Measurements from ENCODE around the gene EDDM3A.

DNA sequence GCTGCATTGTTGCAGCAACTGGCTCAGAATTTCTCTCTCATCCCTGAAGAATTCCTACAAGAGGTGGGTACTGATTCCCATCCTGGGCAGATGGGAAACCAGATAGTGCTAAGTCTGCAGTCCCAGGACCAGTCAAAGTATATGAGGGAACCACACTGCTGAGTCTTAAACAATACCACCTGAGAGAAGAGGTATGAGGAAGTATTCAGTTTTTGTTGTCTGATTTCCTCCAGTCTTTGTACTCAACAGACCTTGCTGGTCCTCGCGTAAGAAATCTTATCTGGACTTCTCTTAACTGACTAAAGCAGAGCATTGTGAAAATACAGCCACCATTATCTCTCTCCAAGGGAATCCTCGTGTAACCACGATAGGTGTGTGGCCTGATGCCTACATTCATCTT lies 3.6 kb upstream of the EDDM3A start:
- TF ChIP-seq, protein P1, sequence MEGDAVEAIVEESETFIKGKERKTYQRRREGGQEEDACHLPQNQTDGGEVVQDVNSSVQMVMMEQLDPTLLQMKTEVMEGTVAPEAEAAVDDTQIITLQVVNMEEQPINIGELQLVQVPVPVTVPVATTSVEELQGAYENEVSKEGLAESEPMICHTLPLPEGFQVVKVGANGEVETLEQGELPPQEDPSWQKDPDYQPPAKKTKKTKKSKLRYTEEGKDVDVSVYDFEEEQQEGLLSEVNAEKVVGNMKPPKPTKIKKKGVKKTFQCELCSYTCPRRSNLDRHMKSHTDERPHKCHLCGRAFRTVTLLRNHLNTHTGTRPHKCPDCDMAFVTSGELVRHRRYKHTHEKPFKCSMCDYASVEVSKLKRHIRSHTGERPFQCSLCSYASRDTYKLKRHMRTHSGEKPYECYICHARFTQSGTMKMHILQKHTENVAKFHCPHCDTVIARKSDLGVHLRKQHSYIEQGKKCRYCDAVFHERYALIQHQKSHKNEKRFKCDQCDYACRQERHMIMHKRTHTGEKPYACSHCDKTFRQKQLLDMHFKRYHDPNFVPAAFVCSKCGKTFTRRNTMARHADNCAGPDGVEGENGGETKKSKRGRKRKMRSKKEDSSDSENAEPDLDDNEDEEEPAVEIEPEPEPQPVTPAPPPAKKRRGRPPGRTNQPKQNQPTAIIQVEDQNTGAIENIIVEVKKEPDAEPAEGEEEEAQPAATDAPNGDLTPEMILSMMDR (tag by site-specific recombination; IDR thresholded peaks at IDR 0.05): no peak
- TF ChIP-seq YY1 (tag by site-specific recombination; IDR thresholded peaks at IDR 0.05): no peak
- TF ChIP-seq ZNF423 (tag by site-specific recombination; IDR thresholded peaks at IDR 0.05): no peak
- no peak for TF ChIP-seq ZNF585B (tag by site-specific recombination; IDR thresholded peaks at IDR 0.05)
- TF ChIP-seq, protein P2, sequence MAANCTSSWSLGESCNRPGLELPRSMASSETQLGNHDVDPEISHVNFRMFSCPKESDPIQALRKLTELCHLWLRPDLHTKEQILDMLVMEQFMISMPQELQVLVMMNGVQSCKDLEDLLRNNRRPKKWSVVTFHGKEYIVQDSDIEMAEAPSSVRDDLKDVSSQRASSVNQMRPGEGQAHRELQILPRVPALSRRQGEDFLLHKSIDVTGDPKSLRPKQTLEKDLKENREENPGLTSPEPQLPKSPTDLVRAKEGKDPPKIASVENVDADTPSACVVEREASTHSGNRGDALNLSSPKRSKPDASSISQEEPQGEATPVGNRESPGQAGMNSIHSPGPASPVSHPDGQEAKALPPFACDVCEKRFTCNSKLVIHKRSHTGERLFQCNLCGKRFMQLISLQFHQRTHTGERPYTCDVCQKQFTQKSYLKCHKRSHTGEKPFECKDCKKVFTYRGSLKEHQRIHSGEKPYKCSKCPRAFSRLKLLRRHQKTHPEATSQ (tag by site-specific recombination; IDR thresholded peaks at IDR 0.05): no peak
- TF ChIP-seq HOXC10 (CRISPR knock-in tag; IDR thresholded peaks at IDR 0.05): no peak

Measured in HEK293 (cell line).